Stimulated activated naive B cell treated with anti-CD40 and anti-IgM and Interleukin-4, amounts not matched to agents 10 μg/mL and 1 μg/mL and 100 μg/mL, for 72 hours (primary cell): ENCODE measurements around the gene CLSTN2.

Experiments used
- ATAC-seq, 2 donors: fragments of 150-1000 bp; cut with Tn5 transposase; replicated peaks; 2 replicates each; pipeline ENCODE4 v1.10.0; 2021; ENCODE audit warnings: moderate library complexity in 1 of 2
- DNase-seq: peaks from one replicate; pipeline ENCODE4 v3.0.0; 2021
- H3K27ac Mint-ChIP-seq: one replicate; pipeline ENCODE4 v1.8.0; 2022; ENCODE audit warnings: mild to moderate bottlenecking, mixed read lengths
- H3K27me3 Mint-ChIP-seq, 2 donors: one replicate each; pipeline ENCODE4 v1.8.0; 2022; ENCODE audit warnings: mixed read lengths in 2 of 2
- H3K36me3 Mint-ChIP-seq, 2 donors: one replicate each; pipeline ENCODE4 v1.8.0; 2022; ENCODE audit warnings: mixed read lengths in 2 of 2, mild to moderate bottlenecking in 1 of 2
- H3K4me1 Mint-ChIP-seq, 2 donors: one replicate each; pipeline ENCODE4 v1.8.0; 2022; ENCODE audit warnings: mixed read lengths in 2 of 2, mild to moderate bottlenecking in 1 of 2
- H3K4me3 Mint-ChIP-seq, 2 donors: one replicate each; pipeline ENCODE4 v1.8.0; 2022; ENCODE audit warnings: mild to moderate bottlenecking in 2 of 2, mixed read lengths in 2 of 2, moderate library complexity in 1 of 2
- H3K9me3 Mint-ChIP-seq, 2 donors: one replicate each; pipeline ENCODE4 v1.8.0; 2022; ENCODE audit warnings: mixed read lengths in 2 of 2, mild to moderate bottlenecking in 1 of 2

Gene CLSTN2

DNA sequence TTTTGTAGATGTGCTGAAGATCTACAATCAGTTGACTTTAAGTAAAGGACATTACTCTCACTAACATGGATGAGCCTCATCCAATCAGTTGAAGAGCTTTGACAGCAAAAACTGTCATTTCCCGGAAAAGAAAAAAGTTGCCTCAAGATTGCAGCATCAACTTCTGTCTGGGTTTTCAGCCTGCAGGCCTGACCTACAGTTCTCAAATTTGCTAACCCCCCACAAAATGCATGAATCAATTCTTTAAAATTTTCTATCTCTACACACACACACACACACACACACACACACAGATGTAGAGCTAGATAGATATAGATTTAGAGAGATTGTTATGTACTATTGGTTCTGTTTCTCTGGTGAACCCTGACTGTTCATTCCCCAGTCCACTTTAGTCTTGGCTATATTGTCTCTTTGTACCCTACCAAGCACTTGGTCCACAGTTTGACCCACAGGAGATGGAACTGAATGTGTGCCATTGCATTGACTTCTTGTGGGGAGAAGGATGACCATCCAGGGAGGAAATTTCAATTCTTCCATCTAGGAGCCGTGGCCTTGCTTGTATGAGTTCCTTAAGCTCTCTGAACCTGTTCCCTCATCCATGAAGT lies 228.3 kb downstream of the CLSTN2 start:
- no peak for ATAC-seq
- H3K9me3 Mint-ChIP-seq: peaks cover 0 to 5% of the 10 kb centered on the region in 2 donors
- no peaks in the 10 kb centered on the region for H3K36me3 Mint-ChIP-seq
- H3K4me3 Mint-ChIP-seq: no peak overlapping the region
- no peaks in the 10 kb centered on the region for H3K27me3 Mint-ChIP-seq
- no peak for DNase-seq
- no peaks in the 10 kb centered on the region for H3K4me1 Mint-ChIP-seq
- H3K27ac Mint-ChIP-seq: no peak overlapping the region

DNA sequence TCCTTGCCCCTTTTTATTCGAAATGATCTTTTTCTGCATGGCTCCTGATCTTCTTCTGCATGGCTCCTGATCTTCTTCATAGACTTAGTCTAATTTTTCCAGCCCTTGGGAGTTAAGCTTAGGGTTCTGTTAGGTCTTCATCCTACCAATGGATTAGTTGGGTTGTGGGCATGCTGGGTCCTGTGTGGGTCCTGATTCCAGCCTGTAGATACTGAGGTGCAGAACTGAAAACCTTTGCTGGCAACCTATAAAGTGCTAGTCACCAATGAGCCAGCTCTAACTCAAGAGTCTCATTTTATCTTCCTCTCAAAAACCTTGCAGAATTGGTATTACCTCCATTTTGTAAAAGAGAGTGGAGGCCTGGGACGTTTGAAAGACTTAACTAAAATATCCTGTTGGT lies 229.2 kb downstream of the CLSTN2 start:
- Mint-ChIP-seq H3K4me1 (no peaks in the 10 kb centered on the region), H3K9me3 (peaks cover 0 to 5% of the 10 kb centered on the region in 2 donors), H3K36me3 (no peaks in the 10 kb centered on the region), H3K4me3 (no peak overlapping the region), H3K27ac (no peak overlapping the region), H3K27me3 (no peaks in the 10 kb centered on the region)
- DNase-seq (no peak), ATAC-seq (no peak)

DNA sequence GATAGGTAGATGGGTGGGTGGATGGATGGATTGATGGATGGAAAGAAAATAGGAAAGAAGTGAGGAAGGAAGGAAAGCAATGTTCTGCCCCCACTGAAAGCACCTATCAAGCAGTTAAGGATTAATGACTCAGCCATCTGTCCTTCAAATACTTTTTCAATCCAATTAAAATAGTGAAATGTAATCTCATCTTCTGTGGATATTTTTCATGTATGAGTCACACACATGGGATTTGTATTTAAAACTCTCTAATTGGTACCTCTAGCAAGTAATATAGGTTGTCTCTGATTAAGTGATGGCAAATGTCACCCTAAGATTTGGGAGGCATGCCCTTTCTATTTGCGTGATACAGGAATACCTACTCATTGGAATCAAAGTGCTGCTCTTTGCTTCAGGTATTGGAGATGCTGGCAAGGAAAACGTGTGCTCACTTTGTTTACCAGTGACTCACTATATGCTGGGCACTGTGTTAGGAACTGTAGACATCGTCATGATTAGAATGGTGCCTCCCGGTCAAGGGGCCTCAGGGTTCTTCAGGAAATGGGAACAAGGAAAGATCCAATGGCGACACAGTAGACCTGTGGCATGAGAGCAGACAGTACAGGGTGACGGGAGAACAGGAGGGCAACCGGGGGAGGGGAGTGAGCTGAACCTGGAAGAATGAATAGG lies 230.1 kb downstream of the CLSTN2 start:
- H3K27me3 Mint-ChIP-seq: no peaks in the 10 kb centered on the region
- H3K9me3 Mint-ChIP-seq: peaks cover 0 to 5% of the 10 kb centered on the region in 2 donors
- H3K4me3 Mint-ChIP-seq: no peak overlapping the region
- H3K27ac Mint-ChIP-seq: no peak overlapping the region
- no peaks in the 10 kb centered on the region for H3K4me1 Mint-ChIP-seq
- no peaks in the 10 kb centered on the region for H3K36me3 Mint-ChIP-seq
- ATAC-seq (no peak), DNase-seq (no peak)

DNA sequence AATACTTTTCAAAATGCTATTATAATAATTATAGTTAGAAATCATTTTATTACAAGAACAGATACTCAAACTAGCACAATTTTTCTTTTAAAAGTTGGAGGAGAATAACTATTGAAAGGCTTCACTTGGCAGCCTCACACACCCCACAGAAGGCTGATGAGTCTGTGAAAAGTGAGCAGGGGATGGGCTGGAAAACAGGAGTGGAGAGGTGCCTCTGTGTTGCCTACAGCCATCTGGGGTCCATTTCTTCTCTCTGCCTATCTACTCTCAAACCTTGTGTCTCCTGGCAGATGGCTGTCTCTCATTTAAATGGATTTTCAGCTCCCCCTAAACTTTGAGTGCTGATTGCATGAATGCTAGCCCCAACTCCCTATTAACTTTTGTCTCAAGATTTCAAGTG lies 230.8 kb downstream of the CLSTN2 start:
- no peak for ATAC-seq
- Mint-ChIP-seq H3K9me3 (peaks cover 0 to 5% of the 10 kb centered on the region in 2 donors), H3K36me3 (no peaks in the 10 kb centered on the region)

DNA sequence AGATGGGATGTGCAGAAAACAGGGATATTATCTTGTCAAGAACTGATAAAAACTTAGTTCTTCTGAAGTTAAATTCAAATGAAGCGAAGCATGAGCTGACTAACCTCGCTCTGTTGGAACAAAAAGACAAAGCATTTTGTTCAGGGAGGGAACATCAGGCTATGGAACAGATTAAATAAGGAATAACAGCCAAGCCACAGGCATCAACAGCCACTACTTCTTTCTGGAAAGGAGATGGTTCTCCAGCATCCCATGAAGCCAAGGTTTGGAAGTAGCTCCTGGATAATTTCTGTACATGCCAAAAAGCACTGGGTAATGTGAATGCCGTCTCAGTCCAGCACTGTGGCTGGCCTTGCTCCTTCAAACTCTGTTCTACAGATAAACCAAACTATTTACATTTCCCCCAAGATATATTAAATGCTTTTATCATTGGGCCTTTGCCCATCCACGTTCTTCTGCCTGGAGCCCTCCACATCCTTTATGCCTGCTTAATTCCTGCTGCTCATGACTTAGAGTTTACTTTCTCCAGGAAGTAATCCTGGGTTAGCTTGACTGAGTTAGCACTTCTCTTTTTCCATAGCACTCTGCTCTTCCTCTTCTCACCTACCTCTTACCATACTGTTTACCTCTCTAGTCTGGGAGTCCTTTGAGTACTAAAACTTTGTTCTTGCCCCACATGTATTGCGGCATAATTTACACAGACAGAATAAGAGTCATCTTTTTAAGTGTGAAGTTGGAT lies 232.0 kb downstream of the CLSTN2 start:
- no peaks in the 10 kb centered on the region for H3K4me1 Mint-ChIP-seq
- H3K27me3 Mint-ChIP-seq: no peaks in the 10 kb centered on the region
- peaks cover 0 to 5% of the 10 kb centered on the region in 2 donors for H3K9me3 Mint-ChIP-seq
- H3K4me3 Mint-ChIP-seq: no peak overlapping the region
- no peaks in the 10 kb centered on the region for H3K36me3 Mint-ChIP-seq
- DNase-seq: no peak
- no peak for ATAC-seq
- H3K27ac Mint-ChIP-seq: no peak overlapping the region

More for the DNA sequence above, 230.8 kb downstream of the CLSTN2 start:
- Mint-ChIP-seq H3K4me1 (no peaks in the 10 kb centered on the region), H3K27me3 (no peaks in the 10 kb centered on the region), H3K4me3 (no peak overlapping the region), H3K27ac (no peak overlapping the region)
- no peak for DNase-seq

DNA sequence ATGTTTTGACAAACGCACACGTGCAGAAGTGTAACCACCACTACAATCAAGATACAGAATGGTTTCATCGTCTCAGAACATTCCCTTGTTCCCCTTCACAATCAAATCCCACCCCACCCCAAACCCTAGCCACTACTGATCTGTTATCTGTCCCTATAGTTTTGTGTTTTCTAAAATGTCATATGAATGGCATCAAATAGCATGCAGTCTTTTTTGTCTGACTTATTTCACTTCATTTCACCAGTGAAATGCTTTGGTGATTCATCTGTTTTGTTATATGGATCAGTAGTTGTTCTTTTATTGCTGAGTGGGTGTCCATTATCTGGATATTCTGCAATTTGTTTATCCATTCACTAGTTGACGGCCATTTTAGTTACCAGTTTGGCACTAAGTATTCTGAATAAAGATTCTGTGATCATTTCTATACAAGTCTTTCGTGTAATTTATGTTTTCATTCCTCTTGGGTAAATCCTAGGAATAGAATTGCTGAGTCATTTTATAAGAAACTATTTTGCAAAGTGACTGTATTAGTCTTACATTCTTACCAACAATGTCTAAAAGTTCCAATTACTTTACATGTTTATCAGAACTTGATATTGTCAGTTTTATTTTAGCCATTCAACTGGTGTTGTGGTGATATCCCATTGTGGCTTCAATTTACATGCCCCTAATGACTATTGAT lies 232.8 kb downstream of the CLSTN2 start:
- no peak overlapping the region for H3K4me3 Mint-ChIP-seq
- no peaks in the 10 kb centered on the region for H3K4me1 Mint-ChIP-seq
- peaks cover 0 to 5% of the 10 kb centered on the region in 2 donors for H3K9me3 Mint-ChIP-seq
- no peaks in the 10 kb centered on the region for H3K27me3 Mint-ChIP-seq
- H3K36me3 Mint-ChIP-seq: no peaks in the 10 kb centered on the region
- H3K27ac Mint-ChIP-seq: no peak overlapping the region
- DNase-seq (no peak), ATAC-seq (no peak)

DNA sequence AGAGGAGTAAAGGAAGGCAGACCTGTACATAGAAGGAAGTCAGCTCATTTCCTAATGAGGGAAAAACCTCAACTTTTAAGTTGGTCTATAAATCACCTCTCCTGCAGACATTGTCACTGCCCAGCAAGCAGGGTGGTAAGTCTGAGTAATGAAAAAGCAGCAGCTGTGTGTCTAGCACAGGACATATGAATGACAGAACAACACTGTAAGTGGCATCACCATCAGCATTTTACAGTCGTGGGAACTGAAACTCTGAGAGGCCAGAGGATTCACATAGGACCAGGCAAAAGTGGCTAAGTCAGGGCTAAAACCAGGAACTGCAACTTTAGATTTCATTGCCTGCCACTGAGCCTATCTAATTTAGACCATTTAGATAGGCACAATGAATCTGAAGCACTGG lies 235.6 kb downstream of the CLSTN2 start:
- Mint-ChIP-seq H3K4me1 (no peaks in the 10 kb centered on the region), H3K27ac (no peak overlapping the region), H3K36me3 (no peaks in the 10 kb centered on the region), H3K27me3 (no peaks in the 10 kb centered on the region), H3K9me3 (peaks cover 0 to 2% of the 10 kb centered on the region in 2 donors), H3K4me3 (no peak overlapping the region)
- ATAC-seq: peak; percentile 54 to 59
- no peak for DNase-seq

DNA sequence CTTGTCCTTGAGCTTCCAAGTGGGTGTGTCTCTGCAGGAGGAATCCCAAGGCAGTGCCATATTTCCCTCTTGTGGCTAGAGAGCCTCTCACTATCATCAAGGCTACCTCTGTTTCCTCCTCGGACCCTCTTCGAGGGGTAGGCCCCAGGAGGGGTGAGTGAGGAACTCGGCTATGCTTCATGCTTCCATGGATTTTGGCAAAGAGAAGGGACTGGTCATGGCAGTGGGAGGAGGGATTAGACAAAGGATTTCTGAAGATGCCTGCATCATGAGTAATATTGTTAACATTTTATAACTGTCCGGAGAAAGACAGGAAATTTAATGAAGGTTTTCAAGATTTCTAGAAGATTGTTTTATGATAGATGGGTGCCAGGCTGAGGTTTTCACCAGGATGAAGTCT lies 241.5 kb downstream of the CLSTN2 start:
- Mint-ChIP-seq H3K9me3 (peaks cover 0 to 2% of the 10 kb centered on the region in 2 donors), H3K27ac (no peak overlapping the region), H3K4me3 (no peak overlapping the region), H3K36me3 (no peaks in the 10 kb centered on the region), H3K27me3 (no peaks in the 10 kb centered on the region), H3K4me1 (no peaks in the 10 kb centered on the region)
- DNase-seq (no peak), ATAC-seq (no peak)

DNA sequence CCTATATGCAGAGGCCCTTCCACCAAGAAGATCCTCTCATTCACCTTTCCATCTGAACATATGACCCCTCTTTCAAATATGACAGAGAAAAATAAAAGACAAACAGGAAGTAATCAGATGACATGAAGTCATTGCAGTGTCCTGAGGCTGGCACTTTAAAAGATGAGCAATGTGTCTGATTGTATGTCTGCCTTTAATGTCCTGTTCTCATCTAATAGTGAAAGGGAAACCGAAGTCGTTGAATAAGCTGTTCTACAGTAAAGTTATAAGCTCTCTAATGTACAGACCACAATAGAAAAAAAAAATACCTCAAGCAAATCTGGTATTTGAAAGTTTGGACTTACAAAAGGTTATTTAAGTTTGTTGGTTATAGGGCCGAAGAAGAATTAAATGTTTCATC lies 243.0 kb downstream of the CLSTN2 start:
- Mint-ChIP-seq H3K27ac (no peak overlapping the region), H3K4me1 (no peaks in the 10 kb centered on the region), H3K27me3 (no peaks in the 10 kb centered on the region), H3K4me3 (no peak overlapping the region), H3K9me3 (peaks cover 0 to 2% of the 10 kb centered on the region in 2 donors), H3K36me3 (no peaks in the 10 kb centered on the region)
- ATAC-seq: no peak
- DNase-seq: no peak

DNA sequence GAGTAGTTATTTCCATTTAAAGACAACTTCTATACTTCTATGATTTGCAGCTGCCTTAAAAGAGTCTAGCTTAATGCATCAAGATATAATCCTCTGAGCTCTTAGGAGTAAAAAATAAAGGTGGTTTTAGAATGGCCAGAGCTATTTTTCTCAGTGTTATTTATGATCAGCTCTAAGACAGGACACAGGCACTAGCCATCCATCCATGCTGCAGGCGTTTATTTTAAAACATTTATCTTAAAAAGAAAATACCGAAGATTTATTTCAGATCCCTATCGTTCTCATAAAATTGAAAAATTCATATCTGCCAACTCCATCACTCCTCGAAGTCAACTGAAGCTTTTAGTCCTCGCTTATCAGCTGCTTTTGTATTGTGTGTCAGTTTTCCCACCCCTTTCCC lies 243.5 kb downstream of the CLSTN2 start:
- no peaks in the 10 kb centered on the region for H3K27me3 Mint-ChIP-seq
- no peaks in the 10 kb centered on the region for H3K36me3 Mint-ChIP-seq
- H3K4me1 Mint-ChIP-seq: no peaks in the 10 kb centered on the region
- H3K27ac Mint-ChIP-seq: no peak overlapping the region
- ATAC-seq (no peak), DNase-seq (no peak)
- peaks cover 0 to 2% of the 10 kb centered on the region in 2 donors for H3K9me3 Mint-ChIP-seq
- H3K4me3 Mint-ChIP-seq: no peak overlapping the region

DNA sequence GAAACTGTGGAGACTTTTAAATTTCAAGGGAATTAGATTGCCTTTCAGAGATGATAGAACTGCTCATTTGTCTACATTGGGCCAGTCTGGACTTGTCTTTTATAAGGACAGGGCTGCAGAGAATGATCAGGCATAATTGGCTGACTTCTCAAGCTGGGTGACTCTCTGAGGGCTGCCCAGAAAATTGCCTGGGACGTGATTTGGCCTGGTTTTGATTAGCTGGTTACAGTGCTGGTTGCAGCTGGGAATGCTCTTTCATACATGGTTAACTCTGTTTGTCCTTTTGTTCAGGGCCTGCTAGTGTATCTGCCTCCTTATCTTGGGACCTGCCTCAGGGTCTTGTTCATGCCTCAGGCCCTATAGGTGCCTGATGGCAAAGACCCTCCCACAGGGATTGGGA lies 245.6 kb downstream of the CLSTN2 start:
- Mint-ChIP-seq H3K27me3 (peaks cover 0 to 4% of the 10 kb centered on the region in 2 donors), H3K4me3 (no peak overlapping the region), H3K36me3 (no peaks in the 10 kb centered on the region), H3K27ac (no peak overlapping the region), H3K4me1 (no peaks in the 10 kb centered on the region), H3K9me3 (peaks cover 2 to 3% of the 10 kb centered on the region in 2 donors)
- ATAC-seq (no peak), DNase-seq (no peak)

DNA sequence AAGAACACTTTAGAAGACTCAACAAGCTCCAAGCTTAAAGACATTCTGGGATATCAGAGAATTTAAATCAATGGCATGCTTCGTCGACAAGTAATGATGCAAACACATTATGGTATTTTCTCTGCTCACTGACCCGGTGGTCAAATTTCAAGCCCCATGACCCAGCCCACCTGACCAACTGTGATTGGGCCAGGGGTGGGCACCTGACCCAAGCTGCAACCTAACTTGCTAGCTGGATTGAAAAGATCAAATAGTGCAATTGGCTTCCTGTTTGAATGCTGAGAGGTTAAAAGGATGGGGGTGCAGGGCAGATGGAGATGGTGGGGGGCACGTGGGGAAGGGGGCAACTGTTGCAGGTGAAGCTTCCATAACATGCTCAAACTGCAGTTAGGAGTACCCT lies 250.4 kb downstream of the CLSTN2 start:
- no peak overlapping the region for H3K4me3 Mint-ChIP-seq
- no peak overlapping the region for H3K27ac Mint-ChIP-seq
- no peak for DNase-seq
- no peaks in the 10 kb centered on the region for H3K4me1 Mint-ChIP-seq
- ATAC-seq: no peak
- peaks cover 0 to 4% of the 10 kb centered on the region in 2 donors for H3K27me3 Mint-ChIP-seq
- H3K9me3 Mint-ChIP-seq: peaks cover 2 to 3% of the 10 kb centered on the region in 2 donors
- H3K36me3 Mint-ChIP-seq: no peaks in the 10 kb centered on the region

DNA sequence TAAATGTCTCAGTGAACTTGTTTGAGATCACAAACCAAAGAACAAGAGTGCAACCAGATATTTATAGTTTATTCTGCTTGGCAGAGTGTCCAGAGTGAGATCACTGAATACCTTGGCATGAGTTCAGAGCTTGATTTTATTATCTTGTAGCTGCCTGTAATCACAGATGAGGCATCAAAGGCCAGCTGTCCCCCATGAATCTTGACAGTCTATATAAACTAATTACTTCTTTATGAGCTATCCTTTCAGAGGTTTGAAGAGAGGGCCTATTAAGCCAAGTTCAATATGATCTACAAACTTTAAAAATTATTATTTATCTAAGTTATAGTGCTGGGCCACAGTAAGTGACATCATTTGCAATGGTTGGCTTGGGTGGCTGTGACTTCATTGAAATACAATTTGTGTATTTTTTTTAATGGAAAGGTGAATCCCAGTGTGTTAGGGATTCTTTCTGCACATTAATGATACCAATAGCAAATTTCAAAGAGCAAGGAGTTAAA lies 251.5 kb downstream of the CLSTN2 start:
- Mint-ChIP-seq H3K27ac (no peak overlapping the region), H3K4me1 (no peaks in the 10 kb centered on the region), H3K36me3 (no peaks in the 10 kb centered on the region), H3K4me3 (no peak overlapping the region), H3K27me3 (peaks cover 0 to 4% of the 10 kb centered on the region in 2 donors), H3K9me3 (peaks cover 2 to 3% of the 10 kb centered on the region in 2 donors)
- ATAC-seq (no peak), DNase-seq (no peak)

DNA sequence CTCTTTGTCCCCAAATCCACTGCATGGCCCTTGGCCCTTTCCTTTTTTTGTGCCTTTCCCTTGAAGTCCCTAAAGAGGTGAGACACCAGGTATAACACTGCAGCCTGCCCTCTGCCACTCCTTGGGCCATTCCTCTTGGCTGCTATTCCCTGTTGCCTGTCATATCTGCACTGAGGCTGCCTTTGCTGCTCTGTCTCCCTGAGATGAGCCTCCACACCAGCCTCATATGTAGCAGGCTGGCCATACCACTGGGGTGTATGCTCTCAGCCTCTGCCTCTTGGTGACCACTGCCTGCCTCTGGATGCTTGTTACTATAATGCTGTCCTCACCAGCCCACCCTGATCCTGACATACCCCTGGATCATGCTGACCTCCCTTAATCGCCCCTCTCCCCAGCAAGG lies 252.0 kb downstream of the CLSTN2 start:
- H3K27me3 Mint-ChIP-seq: peaks cover 0 to 4% of the 10 kb centered on the region in 2 donors
- H3K9me3 Mint-ChIP-seq: peaks cover 2 to 3% of the 10 kb centered on the region in 2 donors
- no peaks in the 10 kb centered on the region for H3K4me1 Mint-ChIP-seq
- ATAC-seq (no peak), DNase-seq (no peak)
- no peak overlapping the region for H3K4me3 Mint-ChIP-seq
- H3K27ac Mint-ChIP-seq: no peak overlapping the region
- no peaks in the 10 kb centered on the region for H3K36me3 Mint-ChIP-seq
